Tibial nerve (tissue), 4 donors: Measurements from ENCODE around the gene PLSCR4.

Source experiments
- EP300 ChIP-seq, 2 donors: sonication (generic); formaldehyde crosslinking; IDR thresholded peaks; one replicate each; pipeline ENCODE4 v1.6.1; 2017; ENCODE audit warnings: antibody characterized with exemption in 2 of 2, mild to moderate bottlenecking in 1 of 2
- POLR2A ChIP-seq, 2 donors: fragments of 450-650 bp; IDR thresholded peaks; one replicate each; pipeline ENCODE4 v1.6.1; 2017; ENCODE audit warnings: antibody characterized with exemption in 2 of 2, mild to moderate bottlenecking in 2 of 2, moderate library complexity in 2 of 2
- TF ChIP-seq, protein P1 (sequence below), 5 experiments: fragments of 200-600 bp in 3 of 5; fragments of 450-650 bp in 2 of 5; sonication (generic) in 3 of 5; IDR thresholded peaks; one replicate each; pipeline ENCODE4 v1.5.1; 2016 to 2019; ENCODE audit warnings: antibody characterized with exemption in 5 of 5, mild to moderate bottlenecking in 3 of 5, moderate library complexity in 2 of 5

GRCh38 chr3:146157325-146158060, 93.4 kb downstream of the PLSCR4 start:
- TF ChIP-seq, protein P1, sequence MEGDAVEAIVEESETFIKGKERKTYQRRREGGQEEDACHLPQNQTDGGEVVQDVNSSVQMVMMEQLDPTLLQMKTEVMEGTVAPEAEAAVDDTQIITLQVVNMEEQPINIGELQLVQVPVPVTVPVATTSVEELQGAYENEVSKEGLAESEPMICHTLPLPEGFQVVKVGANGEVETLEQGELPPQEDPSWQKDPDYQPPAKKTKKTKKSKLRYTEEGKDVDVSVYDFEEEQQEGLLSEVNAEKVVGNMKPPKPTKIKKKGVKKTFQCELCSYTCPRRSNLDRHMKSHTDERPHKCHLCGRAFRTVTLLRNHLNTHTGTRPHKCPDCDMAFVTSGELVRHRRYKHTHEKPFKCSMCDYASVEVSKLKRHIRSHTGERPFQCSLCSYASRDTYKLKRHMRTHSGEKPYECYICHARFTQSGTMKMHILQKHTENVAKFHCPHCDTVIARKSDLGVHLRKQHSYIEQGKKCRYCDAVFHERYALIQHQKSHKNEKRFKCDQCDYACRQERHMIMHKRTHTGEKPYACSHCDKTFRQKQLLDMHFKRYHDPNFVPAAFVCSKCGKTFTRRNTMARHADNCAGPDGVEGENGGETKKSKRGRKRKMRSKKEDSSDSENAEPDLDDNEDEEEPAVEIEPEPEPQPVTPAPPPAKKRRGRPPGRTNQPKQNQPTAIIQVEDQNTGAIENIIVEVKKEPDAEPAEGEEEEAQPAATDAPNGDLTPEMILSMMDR (IDR thresholded peaks at IDR 0.05), result no peak
- TF ChIP-seq POLR2A (IDR thresholded peaks at IDR 0.05) (no peak), EP300 (IDR thresholded peaks at IDR 0.05) (no peak)
